GM12865 (cell line): ENCODE results near the gene TESK2.

ENCODE experiments used
- DNase-seq: peaks from one replicate; pipeline ENCODE4 v3.0.0; 2010; ENCODE audit warnings: low read depth
- H3K4me3 ChIP-seq: 2 replicates; pipeline ENCODE4 v1.5.1; 2011; ENCODE audit warnings: mild to moderate bottlenecking, low read depth, low read length, control low read depth
- CTCF ChIP-seq: IDR thresholded peaks from 2 replicates; pipeline ENCODE4 v1.5.1; 2011; ENCODE audit warnings: low read length, control low read depth, low read depth, inconsistent platforms; ENCODE audit not compliant: insufficient read depth; ENCODE audit errors: missing control alignments

Gene TESK2

GRCh38 chr1:45337630-45338325 is 153.2 kb downstream of the TESK2 start:
- TF ChIP-seq CTCF: no peak
- peak; percentile 43 for DNase-seq
- H3K4me3 ChIP-seq: no peak overlapping the region

GRCh38 chr1:45335855-45336324 is 155.1 kb downstream of the TESK2 start:
- no peak overlapping the region for H3K4me3 ChIP-seq
- TF ChIP-seq CTCF: no peak
- DNase-seq: no peak

- H3K4me3 ChIP-seq: no peak overlapping the region
- no peak for TF ChIP-seq CTCF
- no peak for DNase-seq
These were observed 156.4 kb downstream of the TESK2 start for GRCh38 chr1:45334308-45335245.

DNA sequence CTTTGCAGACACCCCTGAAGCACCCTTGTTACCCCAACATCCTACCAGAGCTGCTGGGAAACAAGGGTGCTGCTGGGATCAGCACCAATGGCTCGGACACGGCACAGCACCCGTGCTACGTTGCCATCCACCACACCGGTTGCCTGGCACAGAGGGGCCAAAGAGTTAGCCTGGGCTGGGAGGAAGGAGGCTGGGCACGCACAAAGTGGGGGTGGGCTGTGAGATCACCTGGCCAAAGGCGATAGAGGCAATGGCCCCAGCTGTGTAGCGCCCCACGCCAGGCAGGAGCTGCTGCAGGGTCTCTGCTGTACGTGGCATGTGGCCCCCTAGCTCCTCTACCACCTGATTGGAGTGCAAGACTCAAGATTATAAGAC is 158.6 kb downstream of the TESK2 start:
- no peak for DNase-seq
- TF ChIP-seq CTCF: no peak
- no peak overlapping the region for H3K4me3 ChIP-seq

DNA sequence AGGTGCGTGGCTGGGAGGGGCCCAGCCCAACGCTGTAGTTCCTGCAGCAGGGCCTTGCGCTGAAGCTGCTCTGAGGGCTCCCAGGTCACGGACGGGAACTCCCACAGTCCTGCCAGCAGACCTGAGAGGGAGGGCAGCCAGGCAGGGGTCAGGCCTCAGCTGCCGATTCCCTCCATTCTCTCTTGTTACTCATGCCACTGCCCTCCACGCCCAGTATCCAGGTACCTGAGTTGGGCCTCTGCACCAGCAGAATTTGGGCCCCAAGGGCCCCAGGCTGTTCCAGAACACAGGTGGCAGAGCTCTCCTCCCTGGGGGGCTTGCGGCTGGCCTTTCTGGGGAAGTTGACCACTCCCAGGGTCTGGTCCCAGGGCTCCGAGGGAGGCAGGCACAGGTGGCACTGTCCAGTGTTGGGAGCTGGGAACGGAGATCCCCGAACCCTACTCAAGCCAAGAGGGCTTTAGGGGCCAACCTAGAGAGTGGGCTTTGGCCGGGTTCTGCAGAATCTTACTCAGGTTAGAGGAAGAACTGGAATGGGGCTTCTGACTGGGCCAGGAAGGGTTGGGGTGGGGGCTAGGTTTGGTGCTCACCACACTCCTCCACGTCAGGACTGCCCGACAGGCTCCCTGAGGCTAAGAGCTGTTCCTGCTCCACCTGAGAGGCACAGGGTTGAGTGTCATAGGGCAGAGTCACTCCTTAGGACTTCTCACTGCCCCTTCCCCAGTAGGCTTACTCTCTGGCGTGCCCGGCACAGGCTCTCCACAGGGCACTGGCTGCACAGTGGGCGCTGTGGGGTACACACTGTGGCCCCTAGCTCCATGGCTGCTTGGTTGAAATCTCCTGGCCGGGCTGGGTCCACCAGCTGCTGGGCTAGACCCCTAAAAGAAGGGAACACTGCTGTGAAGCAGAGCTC is 159.3 kb downstream of the TESK2 start:
- no peak for DNase-seq
- no peak overlapping the region for H3K4me3 ChIP-seq
- TF ChIP-seq CTCF: no peak

DNA sequence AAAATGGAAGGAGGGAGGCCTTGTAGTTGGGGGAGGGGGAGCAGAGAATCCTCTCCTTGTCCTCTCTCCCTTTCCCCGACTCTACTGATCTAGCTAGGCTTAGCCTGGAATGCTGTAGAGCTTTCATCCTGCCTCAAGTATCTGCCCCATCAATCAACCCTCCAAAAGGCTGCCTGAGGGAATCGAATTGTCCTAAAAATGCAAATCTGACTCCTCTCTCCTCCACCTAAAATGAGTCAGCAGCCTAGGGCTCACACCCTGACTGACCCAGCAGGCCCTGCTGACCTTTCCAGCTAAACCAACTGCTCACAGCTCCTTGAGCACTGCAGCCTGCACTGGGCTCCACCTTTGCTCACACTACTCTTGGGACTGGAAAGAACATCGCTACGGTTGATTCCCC is 161.5 kb downstream of the TESK2 start:
- no peak overlapping the region for H3K4me3 ChIP-seq
- TF ChIP-seq CTCF: no peak
- peak; percentile 27 for DNase-seq
